PC-3 (cell line): Measurements from ENCODE around the gene ST7. TPM values are rescaled to one million over a fixed set of nuclear protein-coding genes. Genes with fewer than 3 reads are reported as not detected.

Source experiments
- ATAC-seq: fragments of 200-7000 bp; cut with Tn5 transposase; 2 replicates; pipeline ENCODE4 v1.9.1; 2020; ENCODE audit warnings: mild to moderate bottlenecking, moderate library complexity
- BruUV-seq: library from RNA; stranded (reverse); fragments of 400-500 nt; replicated peaks from 2 replicates; lab custom pipeline; 2021; lab: Mats Ljungman, UMichigan
- CTCF ChIA-PET: fragments of 300-600 bp; sonication (Branson Sonifier 250); formaldehyde crosslinking; loops from one replicate; lab custom pipeline; 2022; ENCODE audit warnings: antibody characterized with exemption; lab: Charles Lee
- POLR2A ChIA-PET: fragments of 300-600 bp; sonication (Branson Sonifier 250); formaldehyde crosslinking; loops from one replicate; lab custom pipeline; 2022; ENCODE audit warnings: antibody characterized with exemption; ENCODE audit not compliant: unreplicated experiment; lab: Charles Lee
- DNase-seq: peaks from one replicate; pipeline ENCODE4 v3.0.0-alpha.2; 2015
- H2AFZ ChIP-seq: fragments of 300-600 bp; sonication (generic); 2 replicates; pipeline ENCODE4 v1.6.0; 2016; ENCODE audit warnings: antibody characterized with exemption, low read length
- H3F3A ChIP-seq: fragments of 300-600 bp; sonication (generic); one replicate; pipeline ENCODE4 v1.6.0; 2017; ENCODE audit warnings: antibody characterized with exemption, low read length, control low read depth, mild to moderate bottlenecking; ENCODE audit not compliant: unreplicated experiment
- H3K27ac ChIP-seq: fragments of 300-600 bp; sonication (generic); 2 replicates; pipeline ENCODE4 v1.5.1; 2016; ENCODE audit warnings: mild to moderate bottlenecking, low read length
- H3K27me3 ChIP-seq: fragments of 300-600 bp; sonication (generic); 2 replicates; pipeline ENCODE4 v1.6.1; 2016; ENCODE audit warnings: low read length, mixed read lengths
- H3K36me3 ChIP-seq: fragments of 300-600 bp; sonication (generic); 2 replicates; pipeline ENCODE4 v1.6.1; 2016; ENCODE audit warnings: low read depth, mixed run types, low read length, mixed read lengths
- H3K4me1 ChIP-seq: fragments of 300-600 bp; sonication (generic); 2 replicates; pipeline ENCODE4 v1.5.1; 2016; ENCODE audit warnings: low read length; ENCODE audit not compliant: insufficient read depth
- H3K4me2 ChIP-seq: fragments of 300-600 bp; sonication (generic); 2 replicates; pipeline ENCODE4 v1.6.0; 2016; ENCODE audit warnings: low read length
- H3K4me3 ChIP-seq: fragments of 300-600 bp; sonication (generic); 2 replicates; pipeline ENCODE4 v1.5.1; 2016; ENCODE audit warnings: mild to moderate bottlenecking, low read length, mixed read lengths
- H3K79me2 ChIP-seq: fragments of 300-600 bp; sonication (generic); 2 replicates; pipeline ENCODE4 v1.6.1; 2017; ENCODE audit warnings: low read length, mixed read lengths
- H3K9ac ChIP-seq: fragments of 300-600 bp; sonication (generic); 2 replicates; pipeline ENCODE4 v1.6.0; 2016; ENCODE audit warnings: mild to moderate bottlenecking, low read length
- H3K9me2 ChIP-seq: fragments of 300-600 bp; sonication (generic); replicated peaks from 2 replicates; pipeline ENCODE4 v1.6.1; 2016; ENCODE audit warnings: mixed run types, low read length, mixed read lengths
- H3K9me3 ChIP-seq: fragments of 300-600 bp; sonication (generic); 2 replicates; pipeline ENCODE4 v1.6.1; 2016; ENCODE audit warnings: low read length, mixed read lengths
- H4K20me1 ChIP-seq: fragments of 300-600 bp; sonication (generic); 2 replicates; pipeline ENCODE4 v1.6.1; 2016; ENCODE audit warnings: low read length, mixed read lengths
- CTCF ChIP-seq: fragments of 300-600 bp; sonication (generic); conservative IDR thresholded peaks from 2 replicates; pipeline ENCODE4 v1.5.1; 2017; ENCODE audit warnings: antibody characterized with exemption, low read depth, mild to moderate bottlenecking, low read length
- EZH2 ChIP-seq: fragments of 300-600 bp; sonication (generic); IDR thresholded peaks from one replicate; pipeline ENCODE4 v1.6.1; 2017; ENCODE audit warnings: antibody characterized with exemption, mild to moderate bottlenecking, low read length; ENCODE audit not compliant: unreplicated experiment
- EZH2phosphoT487 ChIP-seq: fragments of 300-600 bp; sonication (generic); IDR thresholded peaks from 2 replicates; pipeline ENCODE4 v1.6.1; 2018; ENCODE audit warnings: mild to moderate bottlenecking, antibody characterized with exemption, low read length, borderline replicate concordance
- intact Hi-C: fragments of 100-400 bp; cut with micrococcal nuclease; formaldehyde crosslinking; loops from 2 replicates; pipeline ENCODE4 v1.9.0; 2023
- total RNA-seq: library from RNA; depleted of rRNA; stranded (reverse); fragments of >200 nt; gene quantifications from 2 replicates; pipeline ENCODE4 v1.2.3, GENCODE V29; 2014

The ST7 gene
- total RNA-seq, 1 experiment from 2014 or later: 19.7 TPM

GRCh38 chr7:117021986-117022385 lies 68.7 kb downstream of the ST7 start:
- Histone ChIP-seq H3K4me2 (no peak overlapping the region), H3K79me2 (peaks cover 3% of the 10 kb centered on the region; the same call in 1 of the 2 replicates), H3K4me1 (peaks cover 13% of the 10 kb centered on the region), H3K9me2 (no peaks in the 10 kb centered on the region), H4K20me1 (no peaks in the 10 kb centered on the region), H3K9me3 (no peaks in the 10 kb centered on the region), H3K27ac (no peak overlapping the region), H3K9ac (no peak overlapping the region), H3K27me3 (no peaks in the 10 kb centered on the region), H3K36me3 (no peaks in the 10 kb centered on the region), H2AFZ (no peak overlapping the region), H3F3A (no peaks in the 10 kb centered on the region), H3K4me3 (no peak overlapping the region)
- no TSS peak for BruUV-seq
- no peak for TF ChIP-seq CTCF
- no peak for TF ChIP-seq EZH2
- no peak for TF ChIP-seq EZH2phosphoT487
- DNase-seq (no peak), ATAC-seq (no peak)
- intact Hi-C loops: no loop called here
- ChIA-PET CTCF (no interaction called here), POLR2A (no interaction called here)

GRCh38 chr7:117023325-117023854 lies 70.1 kb downstream of the ST7 start:
- Histone ChIP-seq H3F3A (no peaks in the 10 kb centered on the region), H3K4me2 (no peak overlapping the region), H3K9me3 (no peaks in the 10 kb centered on the region), H3K27me3 (no peaks in the 10 kb centered on the region), H3K9me2 (no peaks in the 10 kb centered on the region), H4K20me1 (no peaks in the 10 kb centered on the region), H3K79me2 (peaks cover 3% of the 10 kb centered on the region; the same call in 1 of the 2 replicates), H2AFZ (no peak overlapping the region), H3K4me3 (no peak overlapping the region), H3K27ac (no peak overlapping the region), H3K4me1 (peaks cover 13% of the 10 kb centered on the region), H3K9ac (no peak overlapping the region), H3K36me3 (no peaks in the 10 kb centered on the region)
- CTCF ChIA-PET: interaction anchor here (0.6 kb wide), 1 partner anchor 66 kb away, joined by 6 read pairs; no protein-coding TSS in a partner anchor
- TF ChIP-seq EZH2phosphoT487: no peak
- no TSS peak for BruUV-seq
- DNase-seq (no peak), ATAC-seq (no peak)
- intact Hi-C loops: no loop called here
- POLR2A ChIA-PET: no interaction called here

GRCh38 chr7:117024811-117025210 lies 71.5 kb downstream of the ST7 start:
- H3F3A ChIP-seq: no peaks in the 10 kb centered on the region
- H3K4me3 ChIP-seq: no peak overlapping the region
- H3K9ac ChIP-seq: no peak overlapping the region
- H3K27ac ChIP-seq: no peak overlapping the region
- no peaks in the 10 kb centered on the region for H3K9me3 ChIP-seq
- DNase-seq: no peak
- H3K4me2 ChIP-seq: no peak overlapping the region
- H3K79me2 ChIP-seq: peaks cover 3% of the 10 kb centered on the region; the same call in 1 of the 2 replicates
- TF ChIP-seq CTCF (no peak), EZH2 (no peak), EZH2phosphoT487 (no peak)
- intact Hi-C loops: no loop called here
- no peak for ATAC-seq
- H3K27me3 ChIP-seq: no peaks in the 10 kb centered on the region
- POLR2A ChIA-PET: no interaction called here
- no TSS peak for BruUV-seq
- no peak overlapping the region for H2AFZ ChIP-seq
- CTCF ChIA-PET: no interaction called here
- peaks cover 5% of the 10 kb centered on the region for H3K4me1 ChIP-seq
- no peaks in the 10 kb centered on the region for H3K9me2 ChIP-seq
- no peaks in the 10 kb centered on the region; the same call in 1 of the 2 replicates for H3K36me3 ChIP-seq
- H4K20me1 ChIP-seq: no peaks in the 10 kb centered on the region
